ENCODE data around the gene C1orf116.
"Not testable (repeated sequence)": the region's sequence is repeated elsewhere in the genome, so short reads cannot be mapped to it uniquely, and the experiment has no call there.

C1orf116 gene

DNA sequence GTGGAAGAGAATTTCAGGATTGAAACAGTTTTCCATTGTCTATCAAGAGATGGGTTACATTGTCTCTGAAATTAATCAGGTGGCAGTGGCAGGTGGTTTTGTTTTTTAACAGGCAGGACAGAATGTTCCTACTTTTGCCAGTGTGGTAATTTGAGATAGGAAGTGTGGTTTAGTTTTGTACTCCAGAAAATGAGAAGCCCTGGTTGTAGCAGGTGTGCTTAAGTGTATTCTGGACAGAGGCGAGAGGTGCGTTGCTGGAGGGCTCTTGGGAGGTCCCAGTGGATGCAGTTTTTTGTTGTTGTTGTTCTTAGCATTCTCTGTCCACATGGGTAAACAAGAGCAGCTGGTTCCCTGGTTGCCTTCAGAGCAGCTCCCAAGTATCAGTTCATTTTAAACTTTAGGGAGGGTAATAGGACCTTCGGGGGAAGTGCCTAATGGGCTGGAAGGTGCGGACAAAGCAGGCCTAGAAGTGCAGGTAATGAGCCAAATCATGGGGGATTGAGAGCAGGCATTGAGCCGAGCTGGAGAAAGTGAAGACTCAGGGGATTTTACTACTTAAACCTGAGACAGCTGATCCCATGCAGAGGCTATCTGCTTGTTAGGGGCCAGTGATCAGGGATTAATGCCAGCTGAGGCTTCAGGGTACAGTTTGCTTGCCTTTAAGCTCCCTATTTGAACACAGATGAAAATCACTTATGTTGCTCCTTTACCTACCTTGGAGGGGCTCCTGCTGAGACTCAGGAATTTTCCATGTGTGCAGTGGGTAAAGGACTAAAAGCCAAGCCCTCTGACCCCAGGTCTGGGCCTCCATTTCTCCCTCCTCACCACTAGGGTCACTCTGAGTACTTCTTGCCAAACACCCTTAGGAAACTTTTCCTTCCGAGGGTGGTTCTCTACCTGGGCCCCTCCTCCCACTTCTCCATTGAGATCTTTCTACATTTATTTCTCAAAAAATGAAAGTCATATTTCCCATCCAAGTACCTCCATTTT is 26.6 kb upstream of the C1orf116 start:
- no peak for DNase-seq (ENCODE audit: low read depth, low spot score)

- no peak for DNase-seq (ENCODE audit: low read depth, low spot score)
Measured at GRCh38 chr1:207058252-207058651, 25.7 kb upstream of the C1orf116 start.

- no peak for DNase-seq (ENCODE audit: low read depth, low spot score)
Measured at GRCh38 chr1:207056673-207057072, 24.1 kb upstream of the C1orf116 start.

- no peak for DNase-seq (ENCODE audit: low read depth, low spot score)
Measured at GRCh38 chr1:207055386-207056001, 22.9 kb upstream of the C1orf116 start.

- DNase-seq (ENCODE audit: low read depth, low spot score) = no peak
Measured at GRCh38 chr1:207054491-207054890, 21.9 kb upstream of the C1orf116 start.

GRCh38 chr1:207052911-207053769 is 20.6 kb upstream of the C1orf116 start, which contains the start of gene PFKFB2:
PFKFB2 (plus strand) TSS chr1:207053275; CDS start chr1:207054718, 1,443 bp downstream.
- DNase-seq (ENCODE audit: low read depth, low spot score) = peak; percentile 88

GRCh38 chr1:207051191-207051943 is 18.8 kb upstream of the C1orf116 start, which contains the start of gene YOD1:
YOD1 (minus strand) TSS chr1:207051208; CDS start chr1:207051030, 178 bp downstream.
- no peak for DNase-seq (ENCODE audit: low read depth, low spot score)

GRCh38 chr1:207050480-207051190 is 18.1 kb upstream of the C1orf116 start:
- peak; percentile 75 for DNase-seq (ENCODE audit: low read depth, low spot score)

DNA sequence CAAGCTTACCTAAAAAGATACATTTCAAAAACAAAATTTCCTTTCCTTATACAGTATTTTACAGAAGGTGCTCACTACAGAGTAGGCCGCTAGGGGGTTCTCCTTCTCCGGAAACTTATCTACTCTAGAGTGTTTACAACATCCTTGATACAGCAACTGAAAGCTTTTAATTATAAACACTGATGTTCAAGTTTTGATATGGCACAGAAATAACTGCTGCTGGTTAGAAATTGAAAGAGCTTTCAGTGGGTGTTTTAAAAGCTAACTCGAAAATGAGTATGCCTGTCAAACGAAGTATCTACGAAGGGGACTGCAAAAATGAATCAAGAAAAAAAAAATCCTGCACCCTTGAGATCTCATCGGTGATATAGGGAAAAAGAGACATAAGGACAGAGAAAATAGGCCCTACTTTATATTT is 17.4 kb upstream of the C1orf116 start:
- DNase-seq (ENCODE audit: low read depth, low spot score) = peak; percentile 21

DNA sequence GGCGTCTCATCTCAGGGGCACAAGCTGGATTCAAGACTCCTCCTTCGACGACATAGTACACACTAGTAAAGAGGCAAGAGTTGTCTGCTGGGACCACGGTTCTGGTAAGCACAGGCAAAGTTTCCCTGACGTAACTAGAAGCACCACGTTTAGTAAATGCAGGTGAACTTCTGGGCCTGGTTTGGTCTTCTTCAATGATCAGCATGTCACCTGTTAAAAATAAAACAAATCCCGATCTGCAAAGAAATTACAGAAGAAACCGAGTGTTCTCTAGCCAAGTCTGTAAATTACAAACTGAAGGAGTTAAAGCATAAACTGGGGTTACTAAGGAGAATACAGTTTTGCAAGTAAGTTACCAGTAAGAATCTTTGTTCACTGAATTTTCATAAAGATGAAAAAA is 17.0 kb upstream of the C1orf116 start:
- no peak for DNase-seq (ENCODE audit: low read depth, low spot score)

GRCh38 chr1:207049054-207049453 is 16.5 kb upstream of the C1orf116 start:
- DNase-seq (ENCODE audit: low read depth, low spot score) = no peak

- no peak for DNase-seq (ENCODE audit: low read depth, low spot score)
Measured at GRCh38 chr1:207048041-207048440, 15.5 kb upstream of the C1orf116 start.

- no peak for DNase-seq (ENCODE audit: low read depth, low spot score)
Measured at GRCh38 chr1:207047505-207047904, 14.9 kb upstream of the C1orf116 start.

- DNase-seq (ENCODE audit: low read depth, low spot score) = no peak
Measured at GRCh38 chr1:207045453-207045852, 12.9 kb upstream of the C1orf116 start.

GRCh38 chr1:207041397-207041796 is 8.8 kb upstream of the C1orf116 start:
- DNase-seq (ENCODE audit: low read depth, low spot score) = not testable (repeated sequence)

- DNase-seq (ENCODE audit: low read depth, low spot score) = no peak
Measured at GRCh38 chr1:207040181-207040533, 7.6 kb upstream of the C1orf116 start.

- DNase-seq (ENCODE audit: low read depth, low spot score) = no peak
Measured at GRCh38 chr1:207039380-207040180, 7.0 kb upstream of the C1orf116 start.

DNA sequence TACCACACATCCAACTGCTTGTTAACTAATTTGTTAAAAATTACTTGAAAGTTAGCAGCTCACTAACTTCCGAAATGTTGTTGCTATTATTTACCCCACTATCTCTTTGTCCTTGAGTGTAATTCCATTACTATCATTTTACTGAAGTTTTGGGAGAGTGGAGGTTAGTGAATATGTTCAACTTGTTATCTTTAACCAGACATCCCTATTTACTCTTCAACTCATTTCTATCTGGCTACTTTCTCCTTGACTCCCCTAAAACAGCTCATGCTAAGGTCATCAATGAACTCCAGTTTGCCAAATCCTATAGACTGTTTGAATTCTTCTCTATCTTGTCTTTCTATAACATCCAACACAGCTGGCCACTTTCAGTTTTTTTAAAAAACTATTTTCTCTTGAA is 4.3 kb upstream of the C1orf116 start:
- no peak for DNase-seq (ENCODE audit: low read depth, low spot score)

DNA sequence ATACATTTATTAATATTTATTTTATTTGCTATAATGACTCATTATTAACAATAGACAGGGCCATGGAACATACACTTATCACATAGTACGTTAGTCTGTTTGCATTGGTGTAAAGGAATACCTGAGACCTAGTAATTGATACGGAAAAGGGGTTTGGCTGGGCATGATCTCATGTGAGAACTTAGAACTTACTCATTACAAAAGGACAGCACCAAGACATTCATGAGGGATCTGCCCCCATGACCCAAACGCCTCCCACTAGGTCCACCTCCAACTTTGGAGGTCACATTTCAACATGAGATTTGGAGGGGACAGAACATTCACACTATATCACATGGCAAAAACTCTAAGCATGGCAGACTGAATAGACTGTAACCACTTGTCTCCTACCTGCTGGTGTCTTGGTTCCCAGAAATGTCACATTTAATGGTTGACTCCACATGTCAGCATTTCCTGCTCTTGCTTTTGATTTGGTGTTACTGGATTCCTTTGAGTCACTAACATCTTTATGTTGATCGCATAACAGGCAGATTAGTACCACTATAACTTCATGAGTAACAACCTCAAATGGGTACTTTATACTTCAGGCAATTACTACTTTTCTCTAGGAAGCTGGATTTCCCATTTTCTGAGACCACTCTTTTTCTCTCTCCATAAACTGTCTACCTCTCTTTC is 3.5 kb upstream of the C1orf116 start:
- DNase-seq (ENCODE audit: low read depth, low spot score) = no peak
